ENCODE results near the gene HS6ST1. TPM values are rescaled to one million over a fixed set of nuclear protein-coding genes. Genes with fewer than 3 reads are reported as not detected.

The HS6ST1 gene
- total RNA-seq, 1 donor = 19.9 TPM

DNA sequence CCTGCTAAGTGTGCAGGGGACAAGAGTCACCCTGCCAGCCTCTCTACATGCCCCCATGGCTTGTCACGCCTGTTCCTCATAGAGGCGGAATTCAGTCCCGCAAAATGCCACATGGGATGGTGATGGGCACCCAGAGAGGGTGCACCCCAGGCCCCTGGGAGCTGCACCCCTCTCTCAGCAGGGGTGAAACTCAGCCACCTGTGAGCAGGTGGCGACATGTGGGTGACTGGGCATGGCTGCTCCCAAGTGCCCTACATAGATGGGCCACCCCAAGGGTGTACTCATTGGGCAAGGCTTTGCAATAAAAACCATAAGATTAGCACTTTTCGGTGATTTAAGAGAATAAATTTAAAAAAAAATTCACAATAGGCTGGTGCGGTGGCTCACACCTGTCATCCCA, 6.3 kb downstream of the HS6ST1 start:
- DNase-seq (ENCODE audit: low read depth) = no peak
- TF ChIP-seq, protein P1, sequence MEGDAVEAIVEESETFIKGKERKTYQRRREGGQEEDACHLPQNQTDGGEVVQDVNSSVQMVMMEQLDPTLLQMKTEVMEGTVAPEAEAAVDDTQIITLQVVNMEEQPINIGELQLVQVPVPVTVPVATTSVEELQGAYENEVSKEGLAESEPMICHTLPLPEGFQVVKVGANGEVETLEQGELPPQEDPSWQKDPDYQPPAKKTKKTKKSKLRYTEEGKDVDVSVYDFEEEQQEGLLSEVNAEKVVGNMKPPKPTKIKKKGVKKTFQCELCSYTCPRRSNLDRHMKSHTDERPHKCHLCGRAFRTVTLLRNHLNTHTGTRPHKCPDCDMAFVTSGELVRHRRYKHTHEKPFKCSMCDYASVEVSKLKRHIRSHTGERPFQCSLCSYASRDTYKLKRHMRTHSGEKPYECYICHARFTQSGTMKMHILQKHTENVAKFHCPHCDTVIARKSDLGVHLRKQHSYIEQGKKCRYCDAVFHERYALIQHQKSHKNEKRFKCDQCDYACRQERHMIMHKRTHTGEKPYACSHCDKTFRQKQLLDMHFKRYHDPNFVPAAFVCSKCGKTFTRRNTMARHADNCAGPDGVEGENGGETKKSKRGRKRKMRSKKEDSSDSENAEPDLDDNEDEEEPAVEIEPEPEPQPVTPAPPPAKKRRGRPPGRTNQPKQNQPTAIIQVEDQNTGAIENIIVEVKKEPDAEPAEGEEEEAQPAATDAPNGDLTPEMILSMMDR (IDR thresholded peaks at IDR 0.05; ENCODE audit: insufficient read depth, low read depth, low read length) = no peak
- H3K4me3 ChIP-seq (ENCODE audit: low read depth, low read length) = no peak overlapping the region

DNA sequence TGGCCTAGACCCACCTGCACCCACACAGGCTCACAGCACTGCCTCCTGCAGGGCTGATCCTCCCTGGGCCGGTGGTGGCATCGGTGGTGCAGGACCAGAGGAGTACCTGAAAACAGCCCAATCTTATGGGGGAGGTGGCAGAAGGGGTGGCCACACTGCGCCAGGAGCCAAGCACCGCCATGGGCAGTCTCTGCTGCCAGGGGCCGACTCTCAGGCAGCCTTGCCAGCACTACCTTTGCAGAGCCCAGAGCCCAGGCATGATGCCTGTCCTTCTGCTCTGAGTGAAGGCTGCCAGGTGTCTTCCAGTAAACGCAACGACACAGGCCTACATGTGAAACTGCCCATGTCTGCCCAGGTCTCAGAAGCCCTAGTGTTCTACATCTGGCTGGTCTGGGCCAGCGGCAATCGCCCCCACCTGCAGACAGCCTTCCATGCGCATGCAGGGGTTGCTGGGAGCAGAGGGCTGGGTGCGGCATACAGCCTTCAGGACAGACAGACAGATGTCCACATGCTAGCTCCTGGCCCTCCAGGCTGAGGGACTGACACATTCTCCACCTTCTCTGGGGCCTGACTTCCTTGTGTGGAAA, 6.8 kb downstream of the HS6ST1 start:
- DNase-seq (ENCODE audit: low read depth) = no peak
- no peak overlapping the region for H3K4me3 ChIP-seq (ENCODE audit: low read depth, low read length)
- TF ChIP-seq, protein P1 (IDR thresholded peaks at IDR 0.05; ENCODE audit: insufficient read depth, low read depth, low read length) = no peak

DNA sequence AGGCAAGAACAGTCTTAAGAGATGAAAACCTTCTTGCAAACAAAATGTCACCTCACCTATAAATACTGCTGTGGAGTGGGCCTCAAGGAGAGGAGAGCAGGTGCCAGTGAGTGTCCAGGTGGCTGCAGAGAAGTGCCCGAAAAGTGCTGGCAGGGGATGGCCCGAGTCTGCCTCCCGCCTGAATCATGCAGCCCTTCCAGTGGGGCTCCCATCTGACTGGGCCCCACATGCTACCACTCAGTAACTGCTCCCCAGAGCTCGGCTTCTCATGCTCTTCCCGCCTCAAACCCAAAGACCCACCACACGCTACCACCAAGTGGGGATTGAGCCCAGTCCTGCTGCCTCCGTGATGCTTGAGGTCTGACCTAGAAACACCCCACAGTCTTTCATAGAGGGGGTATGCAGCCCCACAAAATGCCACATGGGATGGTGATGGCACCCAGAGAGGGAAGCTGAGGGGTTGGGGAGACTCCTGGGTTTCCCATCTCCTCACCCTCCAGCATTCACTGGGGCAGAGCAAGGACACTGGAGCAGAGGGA, 7.4 kb downstream of the HS6ST1 start:
- TF ChIP-seq, protein P1 (IDR thresholded peaks at IDR 0.05; ENCODE audit: insufficient read depth, low read depth, low read length) = no peak
- no peak overlapping the region for H3K4me3 ChIP-seq (ENCODE audit: low read depth, low read length)
- DNase-seq (ENCODE audit: low read depth) = no peak

DNA sequence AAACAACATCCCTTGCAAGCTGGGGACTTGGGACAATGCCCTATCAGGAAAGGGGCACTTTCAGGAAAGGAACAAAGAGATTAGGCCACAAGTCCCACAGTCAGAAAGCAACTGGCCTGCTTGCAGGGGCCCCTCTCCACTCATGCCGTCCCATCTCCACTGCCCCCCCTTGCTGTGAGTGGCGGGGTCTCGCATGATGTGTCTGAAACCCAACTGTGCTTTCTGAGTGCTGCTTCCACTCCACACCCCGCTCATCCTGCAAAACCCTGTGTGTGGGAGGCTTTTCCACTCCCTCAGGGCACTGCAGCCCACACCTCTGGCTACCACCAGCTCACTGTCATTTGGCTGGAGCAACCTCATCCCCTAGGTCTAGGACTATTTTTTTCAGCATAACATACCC, 7.9 kb downstream of the HS6ST1 start:
- no peak overlapping the region for H3K4me3 ChIP-seq (ENCODE audit: low read depth, low read length)
- TF ChIP-seq, protein P1 (IDR thresholded peaks at IDR 0.05; ENCODE audit: insufficient read depth, low read depth, low read length) = no peak
- no peak for DNase-seq (ENCODE audit: low read depth)

DNA sequence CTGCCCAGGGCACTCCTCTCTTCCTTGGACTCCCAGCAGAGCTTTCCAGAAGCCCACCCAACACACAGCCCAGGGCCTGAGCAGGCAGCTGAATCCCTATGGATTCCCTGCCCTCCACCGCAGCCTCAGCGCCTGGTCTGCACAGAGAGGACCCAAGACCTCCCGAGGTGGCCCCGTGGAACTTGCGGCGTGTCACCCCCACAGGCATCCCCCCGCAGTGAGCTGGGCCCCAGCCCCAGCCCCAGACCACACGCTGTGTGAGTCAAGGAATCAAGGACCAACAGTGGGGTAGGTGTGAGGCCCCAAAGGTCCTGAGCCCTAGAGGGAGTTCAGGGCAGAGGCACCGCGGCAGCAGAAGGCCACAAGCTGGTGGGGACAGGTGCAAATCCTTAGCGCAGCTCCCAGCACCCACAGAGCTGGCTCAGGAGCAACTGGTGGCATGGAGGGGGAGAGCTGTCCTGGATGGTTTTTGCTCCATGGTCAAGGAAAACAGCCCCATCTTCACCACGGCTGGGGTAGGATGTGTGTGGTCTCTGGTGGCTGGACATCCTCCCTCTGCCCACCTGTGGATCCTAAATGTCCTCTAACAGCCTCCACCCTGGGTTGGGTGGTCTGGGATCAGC, 8.5 kb downstream of the HS6ST1 start:
- no peak overlapping the region for H3K4me3 ChIP-seq (ENCODE audit: low read depth, low read length)
- no peak for DNase-seq (ENCODE audit: low read depth)
- TF ChIP-seq, protein P1 (IDR thresholded peaks at IDR 0.05; ENCODE audit: insufficient read depth, low read depth, low read length) = no peak

DNA sequence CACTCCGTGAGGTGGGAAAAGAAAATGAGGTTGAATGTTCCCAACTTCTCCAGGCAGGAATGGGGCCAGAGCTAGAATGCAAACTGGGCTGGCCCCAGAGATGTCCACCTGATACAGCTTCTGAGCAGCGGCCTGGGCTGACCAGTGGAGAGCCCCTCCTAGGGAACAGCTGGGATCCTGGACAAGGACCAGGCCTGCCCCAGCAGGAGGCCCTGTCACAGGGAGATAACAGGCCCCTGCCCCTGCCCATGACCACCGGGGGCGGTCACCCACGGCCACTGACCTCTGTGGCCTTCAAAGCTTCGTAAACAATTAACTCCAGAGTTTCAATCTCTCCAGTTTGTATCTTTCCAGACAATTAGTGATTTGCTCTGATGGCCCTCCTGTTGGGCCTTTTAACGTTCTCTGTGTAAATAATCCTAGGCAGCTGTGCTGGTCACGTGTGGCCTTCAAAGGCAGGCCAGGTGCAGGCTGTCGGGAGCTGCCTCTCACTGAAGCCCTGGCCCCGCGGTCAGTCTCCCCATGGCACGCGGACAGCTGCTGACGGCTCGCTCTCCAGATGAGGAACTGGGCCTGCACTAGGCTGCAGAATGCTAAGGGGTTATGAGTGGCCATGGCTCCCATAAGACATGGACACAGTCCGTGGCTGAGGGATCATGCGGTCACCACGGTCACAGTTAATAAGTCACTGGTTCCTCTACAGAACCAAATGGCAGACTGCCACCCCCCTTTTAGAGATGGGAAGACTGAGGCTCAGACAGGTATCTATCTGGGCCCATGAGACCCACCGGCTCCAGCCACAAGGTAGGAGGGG, 9.2 kb downstream of the HS6ST1 start:
- no peak overlapping the region for H3K4me3 ChIP-seq (ENCODE audit: low read depth, low read length)
- DNase-seq (ENCODE audit: low read depth) = peak; percentile 91
- TF ChIP-seq, protein P1 (IDR thresholded peaks at IDR 0.05; ENCODE audit: insufficient read depth, low read depth, low read length) = no peak

Data from fibroblast of villous mesenchyme (primary cell).